ENCODE data around the gene CEP112. TPM values are rescaled to one million over a fixed set of nuclear protein-coding genes. Genes with fewer than 3 reads are reported as not detected.

CEP112 gene
- total and polyA plus RNA-seq, 2 of the 4 experiments (the other 2 are of a cell fraction) = 2.5 to 5.6 TPM

- H2BK120ac ChIP-seq (ENCODE audit: low read depth, low read length) = no peak overlapping the region
- no peaks in the 10 kb centered on the region for H3K79me1 ChIP-seq (ENCODE audit: low read depth in 1 of 2, low read length in 2 of 2)
- no peak overlapping the region for H4K91ac ChIP-seq (ENCODE audit: insufficient read depth, low read depth, low read length)
- H3K4me3 ChIP-seq (ENCODE audit: insufficient read depth, low read depth, low read length) = no peak overlapping the region
- TF ChIP-seq FOS (IDR thresholded peaks at IDR 0.05; ENCODE audit: low read depth, low read length) (no peak), MXI1 (IDR thresholded peaks at IDR 0.05; ENCODE audit: borderline replicate concordance, low read depth, low read length) (no peak), CHD1 (IDR thresholded peaks at IDR 0.05; ENCODE audit: low read depth, low read length) (no peak)
- no peak overlapping the region for H2AFZ ChIP-seq (replicated peaks; ENCODE audit: low read length, poor library complexity)
- H3K27me3 ChIP-seq (ENCODE audit: control insufficient read depth, insufficient read depth, low read length) = no peaks in the 10 kb centered on the region
- no peak overlapping the region for H3K27ac ChIP-seq (ENCODE audit: insufficient read depth, low read length)
- intact Hi-C loops (cut with micrococcal nuclease) (no loop called here), in situ Hi-C loops (cut with MboI; ENCODE audit: low sequenced_read_pairs) (no loop called here), dilution Hi-C loops (cut with HindIII; ENCODE audit: low sequenced_read_pairs, unreplicated experiment) (no loop called here)
- H4K5ac ChIP-seq (ENCODE audit: low read depth, low read length) = no peak overlapping the region
- no CpG with 5 or more reads among the region's 2 CpGs for WGBS, 2 experiments (ENCODE audit: extremely low coverage in 2 of 2, insufficient read length in 1 of 2)
- H3K23ac ChIP-seq (ENCODE audit: low read depth, low read length) = no peak overlapping the region
- H3K4me2 ChIP-seq (ENCODE audit: low read depth, low read length) = no peak overlapping the region
- ATAC-seq (ENCODE audit: low read depth) (no peak), DNase-seq (no peak)
- ChIA-PET POLR2A (ENCODE audit: unreplicated experiment) (no interaction called here), CTCF (no interaction called here)
- no peaks in the 10 kb centered on the region for H4K20me1 ChIP-seq (ENCODE audit: insufficient read depth, low read length)
- H3K14ac ChIP-seq (replicated peaks; ENCODE audit: low read depth, low read length) = no peak overlapping the region
- no TSS peak for BruUV-seq (replicated peaks)
- H2BK15ac ChIP-seq (ENCODE audit: low read depth, low read length) = no peak overlapping the region
- H3K9ac ChIP-seq (ENCODE audit: low read depth, low read length) = no peak overlapping the region
- no peaks in the 10 kb centered on the region for H3K4me1 ChIP-seq (ENCODE audit: control insufficient read depth, insufficient read depth, low read length)
- no peaks in the 10 kb centered on the region for H3K9me3 ChIP-seq (ENCODE audit: control insufficient read depth, insufficient read depth, low read length)
- no peak overlapping the region for H2AK9ac ChIP-seq (replicated peaks; ENCODE audit: low read depth, low read length, poor library complexity)
- no peak overlapping the region for H2BK5ac ChIP-seq (ENCODE audit: low read depth, low read length, poor library complexity, severe bottlenecking)
- no peaks in the 10 kb centered on the region for H3K9me1 ChIP-seq (ENCODE audit: insufficient read depth, low read length)
- H2AK5ac ChIP-seq (ENCODE audit: low read depth, low read length) = no peak overlapping the region
- no peak overlapping the region for H3K18ac ChIP-seq (ENCODE audit: low read depth, low read length)
- H3K36me3 ChIP-seq (ENCODE audit: control insufficient read depth, insufficient read depth, low read length) = no peaks in the 10 kb centered on the region
- no peak overlapping the region for H2BK20ac ChIP-seq (ENCODE audit: low read depth, low read length)
- no peak overlapping the region for H3K4ac ChIP-seq (ENCODE audit: low read depth, low read length)
- no peak overlapping the region for H3K56ac ChIP-seq (ENCODE audit: extremely low read depth, insufficient read depth, low read length)
- H4K8ac ChIP-seq (ENCODE audit: low read depth in 2 of 2, low read length in 2 of 2) = no peak overlapping the region
These were observed 225.7 kb downstream of the CEP112 start for GRCh38 chr17:65966072-65966695.

All from IMR-90 (cell line).